Astrocyte (in vitro differentiated cells and primary cell): ENCODE measurements around the gene PEX26.

ENCODE experiments used
- CTCF ChIP-seq: IDR thresholded peaks from 2 replicates; pipeline ENCODE4 v1.5.1; 2011; ENCODE audit warnings: low read depth, mild to moderate bottlenecking, inconsistent platforms, low read length, moderate library complexity; ENCODE audit not compliant: insufficient read depth
- EZH2 ChIP-seq: IDR thresholded peaks from 2 replicates; pipeline ENCODE4 v1.6.1; 2012; ENCODE audit warnings: mild to moderate bottlenecking, low read length, inconsistent platforms; ENCODE audit not compliant: insufficient read depth

GRCh38 chr22:18113680-18114394 is 36.0 kb downstream of the PEX26 start:
- TF ChIP-seq CTCF (no peak), EZH2 (no peak)
